Stimulated activated CD8-positive, alpha-beta memory T cell treated with anti-CD3 and anti-CD28 coated beads, Interleukin-12 subunit alpha, Interleukin-12 subunit beta, amount 100 ng/mL, for 1 hour (primary cell): Measurements from ENCODE around the gene SENP8.
"Not testable (repeated sequence)": the region's sequence is repeated elsewhere in the genome, so short reads cannot be mapped to it uniquely, and the experiment has no call there.

Experiments
- DNase-seq: peaks from one replicate; pipeline ENCODE4 v3.0.0-alpha.2; 2020; ENCODE audit warnings: low read depth

The SENP8 gene

GRCh38 chr15:72118017-72118978, at the start of gene SENP8, which contains the start of gene MYO9A:
SENP8 (plus strand) TSS chr15:72118403; CDS start chr15:72139624, 21,221 bp downstream.
MYO9A (minus strand) TSS chr15:72118150; CDS start chr15:72046563, 71,587 bp downstream.
- peak; percentile 99 for DNase-seq

GRCh38 chr15:72068856-72069255, 49.3 kb upstream of the SENP8 start:
- DNase-seq = no peak

GRCh38 chr15:72070817-72071447, 47.3 kb upstream of the SENP8 start:
- no peak for DNase-seq

- DNase-seq = not testable (repeated sequence)
These were observed 46.8 kb upstream of the SENP8 start for GRCh38 chr15:72071448-72071825.

- DNase-seq = no peak
These were observed 43.7 kb upstream of the SENP8 start for GRCh38 chr15:72074335-72075060.

GRCh38 chr15:72077950-72078349, 40.3 kb upstream of the SENP8 start:
- DNase-seq = no peak

GRCh38 chr15:72078887-72079286, 39.3 kb upstream of the SENP8 start:
- DNase-seq = no peak

GRCh38 chr15:72082176-72082575, 36.0 kb upstream of the SENP8 start:
- no peak for DNase-seq

- DNase-seq = no peak
These were observed 32.0 kb upstream of the SENP8 start for GRCh38 chr15:72086010-72086697.

GRCh38 chr15:72086920-72087648, 31.1 kb upstream of the SENP8 start:
- no peak for DNase-seq

- DNase-seq = no peak
These were observed 26.2 kb upstream of the SENP8 start for GRCh38 chr15:72092006-72092405.

- DNase-seq = no peak
These were observed 25.5 kb upstream of the SENP8 start for GRCh38 chr15:72092691-72093090.

GRCh38 chr15:72096796-72097195, 21.4 kb upstream of the SENP8 start:
- DNase-seq = no peak

GRCh38 chr15:72098040-72098439, 20.2 kb upstream of the SENP8 start:
- DNase-seq = no peak

GRCh38 chr15:72099155-72099554, 19.0 kb upstream of the SENP8 start:
- no peak for DNase-seq

GRCh38 chr15:72100551-72100950, 17.7 kb upstream of the SENP8 start:
- not testable (repeated sequence) for DNase-seq

GRCh38 chr15:72105111-72105510, 13.1 kb upstream of the SENP8 start:
- no peak for DNase-seq

- no peak for DNase-seq
These were observed 12.1 kb upstream of the SENP8 start for GRCh38 chr15:72106068-72106467.

- DNase-seq = no peak
These were observed 7.8 kb upstream of the SENP8 start for GRCh38 chr15:72110355-72110754.

GRCh38 chr15:72112116-72112515, 6.1 kb upstream of the SENP8 start:
- DNase-seq = no peak

- DNase-seq = no peak
These were observed 5.4 kb upstream of the SENP8 start for GRCh38 chr15:72112805-72113204.
